Gastrocnemius medialis (tissue), 4 donors: ENCODE data around the gene OR5H2.

Experiments used
- CTCF ChIP-seq, 5 experiments: fragments of 450-650 bp in 3 of 5; fragments of 200-600 bp in 2 of 5; sonication (generic) in 2 of 5; IDR thresholded peaks in 4 of 5; conservative IDR thresholded peaks in 1 of 5; 1 replicate in 4 of 5; 2 replicates in 1 of 5; pipeline ENCODE4 v1.5.1; 2016 to 2019; ENCODE audit warnings: antibody characterized with exemption in 5 of 5, mild to moderate bottlenecking in 3 of 5, moderate library complexity in 3 of 5
- POLR2A ChIP-seq, 2 donors: fragments of 450-650 bp; IDR thresholded peaks; one replicate each; pipeline ENCODE4 v1.6.1; 2017; ENCODE audit warnings: antibody characterized with exemption in 2 of 2, mild to moderate bottlenecking in 2 of 2, moderate library complexity in 2 of 2

DNA sequence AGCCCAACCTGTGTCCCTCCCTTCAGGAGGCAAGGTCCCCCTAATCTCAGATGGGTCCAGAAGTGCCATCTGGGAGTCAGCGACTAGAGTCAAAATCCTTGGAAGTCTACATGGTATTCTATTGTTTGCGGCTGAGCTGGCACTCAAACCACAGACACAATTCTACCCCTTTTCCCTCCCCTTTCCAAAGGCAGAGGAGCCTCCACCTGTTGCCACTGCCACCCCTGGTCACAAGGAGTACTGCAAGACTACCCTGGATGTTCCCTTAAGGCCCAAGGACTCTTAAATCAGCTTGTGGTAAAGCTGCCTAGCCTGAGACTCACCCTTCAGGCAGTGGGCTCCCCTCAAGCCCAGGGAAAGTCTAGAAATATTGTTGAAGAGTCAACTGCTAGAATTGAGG is 22.6 kb upstream of the OR5H2 start:
- TF ChIP-seq CTCF (IDR thresholded peaks at IDR 0.05 in 4 of 5, conservative IDR thresholded peaks at IDR 0.05 in 1 of 5) (no peak), POLR2A (IDR thresholded peaks at IDR 0.05) (no peak)
